Activated CD8-positive, alpha-beta T cell treated with anti-CD3 and anti-CD28 coated beads, Interleukin-2, amount 10 ng/mL, durations not matched to agents 7 days and 5 days (primary cell): ENCODE measurements around the gene AADACL4. TPM values are rescaled to one million over a fixed set of nuclear protein-coding genes. Genes with fewer than 3 reads are reported as not detected.

Source experiments
- ATAC-seq: fragments of 150-1000 bp; cut with Tn5 transposase; one replicate; pipeline ENCODE4 v1.10.0; 2021; ENCODE audit warnings: moderate library complexity
- CTCF ChIA-PET: fragments of 350-600 bp; sonication (Branson Sonifier 250); formaldehyde crosslinking; loops from one replicate; lab custom pipeline; 2021; ENCODE audit warnings: antibody characterized with exemption; lab: Charles Lee
- POLR2A ChIA-PET: fragments of 350-600 bp; sonication (Branson Sonifier 250); formaldehyde crosslinking; loops from one replicate; lab custom pipeline; 2021; ENCODE audit warnings: antibody characterized with exemption; lab: Charles Lee
- DNase-seq: peaks from one replicate; pipeline ENCODE4 v3.0.0-alpha.2; 2020
- H3K27ac Mint-ChIP-seq: one replicate; pipeline ENCODE4 v1.8.0; 2021; ENCODE audit warnings: mild to moderate bottlenecking, mixed read lengths
- H3K27me3 Mint-ChIP-seq: one replicate; pipeline ENCODE4 v1.8.0; 2021; ENCODE audit warnings: low read depth, mixed read lengths
- H3K36me3 Mint-ChIP-seq: one replicate; pipeline ENCODE4 v1.8.0; 2021; ENCODE audit warnings: low read depth, mixed read lengths
- H3K4me1 Mint-ChIP-seq: one replicate; pipeline ENCODE4 v1.8.0; 2021; ENCODE audit warnings: low read depth, mixed read lengths
- H3K4me3 Mint-ChIP-seq: one replicate; pipeline ENCODE4 v1.8.0; 2021; ENCODE audit warnings: mild to moderate bottlenecking, mixed read lengths
- H3K9me3 Mint-ChIP-seq: one replicate; pipeline ENCODE4 v1.8.0; 2022; ENCODE audit warnings: mixed read lengths; ENCODE audit not compliant: insufficient read depth
- total RNA-seq, 2 experiments: library from RNA; stranded (reverse); gene quantifications; one replicate each; pipeline ENCODE4 v1.2.3, GENCODE V29; 2021

Gene AADACL4
- total RNA-seq, 2 experiments from 2014 or later = not detected

GRCh38 chr1:12630946-12631530 is 12.8 kb upstream of the AADACL4 start:
- Mint-ChIP-seq H3K27ac (no peak overlapping the region), H3K4me3 (no peak overlapping the region), H3K27me3 (peaks cover 5% of the 10 kb centered on the region), H3K4me1 (peaks cover 29% of the 10 kb centered on the region), H3K36me3 (no peaks in the 10 kb centered on the region), H3K9me3 (no peaks in the 10 kb centered on the region)
- ChIA-PET CTCF (interaction anchor here (0.8 to 3.1 kb wide), 5 partner anchors 11 to 359 kb away, joined by 3 to 22 read pairs (median 4); no protein-coding TSS in a partner anchor), POLR2A (interaction anchor here (1.2 kb wide), 2 partner anchors 13 to 15 kb away, joined by 3 to 5 read pairs; partner anchors contain the start of gene DHRS3)
- ATAC-seq (no peak), DNase-seq (no peak)

GRCh38 chr1:12631571-12631970 is 12.3 kb upstream of the AADACL4 start:
- ATAC-seq (no peak), DNase-seq (no peak)
- CTCF ChIA-PET = interaction anchor here (0.8 to 3.1 kb wide), 5 partner anchors 12 to 360 kb away, joined by 3 to 22 read pairs (median 4); no protein-coding TSS in a partner anchor
- H3K9me3 Mint-ChIP-seq = no peaks in the 10 kb centered on the region
- H3K4me1 Mint-ChIP-seq = peaks cover 29% of the 10 kb centered on the region
- H3K27me3 Mint-ChIP-seq = peaks cover 5% of the 10 kb centered on the region
- POLR2A ChIA-PET = interaction anchor here (1.2 kb wide), 2 partner anchors 13 to 15 kb away, joined by 3 to 5 read pairs; partner anchors contain the start of gene DHRS3
- no peaks in the 10 kb centered on the region for H3K36me3 Mint-ChIP-seq
- H3K4me3 Mint-ChIP-seq = no peak overlapping the region
- H3K27ac Mint-ChIP-seq = no peak overlapping the region

GRCh38 chr1:12634156-12634555 is 9.7 kb upstream of the AADACL4 start:
- peak overlapping the region; percentile 4 for H3K4me3 Mint-ChIP-seq
- CTCF ChIA-PET = interaction anchor here (1.2 kb wide), 1 partner anchor 25 kb away, joined by 4 read pairs; no protein-coding TSS in a partner anchor
- H3K27ac Mint-ChIP-seq = peak overlapping the region; percentile 26
- DNase-seq = peak; percentile 30
- POLR2A ChIA-PET = no interaction called here
- peak; percentile 49 for ATAC-seq
- peaks cover 4% of the 10 kb centered on the region for H3K27me3 Mint-ChIP-seq
- no peaks in the 10 kb centered on the region for H3K36me3 Mint-ChIP-seq
- peaks cover 10% of the 10 kb centered on the region for H3K9me3 Mint-ChIP-seq
- peaks cover 21% of the 10 kb centered on the region for H3K4me1 Mint-ChIP-seq

GRCh38 chr1:12634696-12635202 is 9.1 kb upstream of the AADACL4 start:
- POLR2A ChIA-PET = no interaction called here
- no peak for ATAC-seq
- Mint-ChIP-seq H3K27ac (no peak overlapping the region), H3K4me3 (no peak overlapping the region), H3K36me3 (no peaks in the 10 kb centered on the region), H3K27me3 (peaks cover 3% of the 10 kb centered on the region), H3K9me3 (peaks cover 16% of the 10 kb centered on the region), H3K4me1 (peaks cover 21% of the 10 kb centered on the region)
- CTCF ChIA-PET = interaction anchor here (1.2 kb wide), 1 partner anchor 24 kb away, joined by 4 read pairs; no protein-coding TSS in a partner anchor
- no peak for DNase-seq

- no peak for DNase-seq
- Mint-ChIP-seq H3K9me3 (peaks cover 29% of the 10 kb centered on the region), H3K4me3 (no peak overlapping the region), H3K27me3 (no peaks in the 10 kb centered on the region), H3K4me1 (peaks cover 16% of the 10 kb centered on the region), H3K36me3 (peaks cover 2% of the 10 kb centered on the region), H3K27ac (no peak overlapping the region)
- ChIA-PET CTCF (no interaction called here), POLR2A (no interaction called here)
- no peak for ATAC-seq
These were observed 7.6 kb upstream of the AADACL4 start for GRCh38 chr1:12636098-12636950.

- H3K4me1 Mint-ChIP-seq = peaks cover 14% of the 10 kb centered on the region
- H3K27ac Mint-ChIP-seq = no peak overlapping the region
- H3K4me3 Mint-ChIP-seq = no peak overlapping the region
- H3K36me3 Mint-ChIP-seq = peaks cover 2% of the 10 kb centered on the region
- peaks cover 34% of the 10 kb centered on the region for H3K9me3 Mint-ChIP-seq
- ChIA-PET CTCF (no interaction called here), POLR2A (no interaction called here)
- ATAC-seq (no peak), DNase-seq (no peak)
- H3K27me3 Mint-ChIP-seq = no peaks in the 10 kb centered on the region
These were observed 6.2 kb upstream of the AADACL4 start for GRCh38 chr1:12637693-12638092.

GRCh38 chr1:12640237-12640957 is 3.5 kb upstream of the AADACL4 start:
- POLR2A ChIA-PET = no interaction called here
- peaks cover 34% of the 10 kb centered on the region for H3K9me3 Mint-ChIP-seq
- no peak for DNase-seq
- H3K4me1 Mint-ChIP-seq = no peaks in the 10 kb centered on the region
- no peak overlapping the region for H3K27ac Mint-ChIP-seq
- H3K4me3 Mint-ChIP-seq = no peak overlapping the region
- CTCF ChIA-PET = interaction anchor here (2.9 kb wide), 1 partner anchor 19 kb away, joined by 14 read pairs; no protein-coding TSS in a partner anchor
- ATAC-seq = no peak
- peaks cover 2% of the 10 kb centered on the region for H3K27me3 Mint-ChIP-seq
- peaks cover 2% of the 10 kb centered on the region for H3K36me3 Mint-ChIP-seq

GRCh38 chr1:12640958-12641272 is 3.0 kb upstream of the AADACL4 start:
- Mint-ChIP-seq H3K36me3 (peaks cover 2% of the 10 kb centered on the region), H3K27me3 (peaks cover 2% of the 10 kb centered on the region), H3K9me3 (peaks cover 34% of the 10 kb centered on the region), H3K27ac (no peak overlapping the region), H3K4me1 (no peaks in the 10 kb centered on the region), H3K4me3 (no peak overlapping the region)
- POLR2A ChIA-PET = no interaction called here
- no peak for ATAC-seq
- CTCF ChIA-PET = interaction anchor here (2.9 kb wide), 1 partner anchor 18 kb away, joined by 14 read pairs; no protein-coding TSS in a partner anchor
- no peak for DNase-seq

GRCh38 chr1:12643079-12643478 is 806 bp upstream of the AADACL4 start:
- H3K27me3 Mint-ChIP-seq = peaks cover 2% of the 10 kb centered on the region
- CTCF ChIA-PET = interaction anchor here (2.2 kb wide), 1 partner anchor 15 kb away, joined by 10 read pairs; no protein-coding TSS in a partner anchor
- H3K4me1 Mint-ChIP-seq = no peaks in the 10 kb centered on the region
- no peak overlapping the region for H3K27ac Mint-ChIP-seq
- peaks cover 2% of the 10 kb centered on the region for H3K36me3 Mint-ChIP-seq
- POLR2A ChIA-PET = no interaction called here
- H3K9me3 Mint-ChIP-seq = peaks cover 34% of the 10 kb centered on the region
- DNase-seq (no peak), ATAC-seq (no peak)
- H3K4me3 Mint-ChIP-seq = no peak overlapping the region

GRCh38 chr1:12644237-12644636 is 352 bp downstream of the AADACL4 start:
- CTCF ChIA-PET = interaction anchor here (0.6 to 2.2 kb wide), 2 partner anchors 14 to 210 kb away, joined by 3 to 10 read pairs; no protein-coding TSS in a partner anchor

GRCh38 chr1:12644829-12645228 is 944 bp downstream of the AADACL4 start:
- Mint-ChIP-seq H3K9me3 (peaks cover 18% of the 10 kb centered on the region), H3K4me1 (no peaks in the 10 kb centered on the region), H3K27ac (no peak overlapping the region), H3K36me3 (peaks cover 2% of the 10 kb centered on the region), H3K27me3 (peaks cover 2% of the 10 kb centered on the region), H3K4me3 (no peak overlapping the region)
- ATAC-seq = no peak
- DNase-seq = no peak
- POLR2A ChIA-PET = no interaction called here
- CTCF ChIA-PET = interaction anchor here (2.2 kb wide), 1 partner anchor 14 kb away, joined by 10 read pairs; no protein-coding TSS in a partner anchor

More at GRCh38 chr1:12644237-12644636, 352 bp downstream of the AADACL4 start:
- Mint-ChIP-seq H3K4me3 (no peak overlapping the region), H3K36me3 (peaks cover 2% of the 10 kb centered on the region), H3K27me3 (peaks cover 2% of the 10 kb centered on the region), H3K4me1 (no peaks in the 10 kb centered on the region), H3K27ac (no peak overlapping the region), H3K9me3 (peaks cover 24% of the 10 kb centered on the region)
- no peak for DNase-seq
- ATAC-seq = no peak
- POLR2A ChIA-PET = no interaction called here
